Osteoblast (primary cell): ENCODE results near the gene DSTYK. TPM values are rescaled to one million over a fixed set of nuclear protein-coding genes. Genes with fewer than 3 reads are reported as not detected.

Experiments
- DNase-seq: peaks from one replicate; pipeline ENCODE4 v3.0.0; 2011; ENCODE audit warnings: low spot score, mixed read lengths; ENCODE audit not compliant: insufficient read length; ENCODE audit errors: missing footprints
- H2AFZ ChIP-seq: 2 replicates; pipeline ENCODE4 v1.6.0; 2011; ENCODE audit warnings: mild to moderate bottlenecking, low read length
- H3K27ac ChIP-seq: 2 replicates; pipeline ENCODE4 v1.5.1; 2011; ENCODE audit warnings: mild to moderate bottlenecking, low read depth, low read length, moderate library complexity
- H3K27me3 ChIP-seq: 2 replicates; pipeline ENCODE4 v1.6.0; 2012; ENCODE audit warnings: mild to moderate bottlenecking, control low read depth, inconsistent platforms, low read length, moderate library complexity; ENCODE audit not compliant: insufficient read depth
- H3K36me3 ChIP-seq: 2 replicates; pipeline ENCODE4 v1.5.1; 2011; ENCODE audit warnings: mild to moderate bottlenecking, low read length, control low read depth, moderate library complexity; ENCODE audit not compliant: insufficient read depth
- H3K4me1 ChIP-seq: 2 replicates; pipeline ENCODE4 v1.5.1; 2011; ENCODE audit warnings: mild to moderate bottlenecking, low read length, control low read depth, moderate library complexity; ENCODE audit not compliant: insufficient read depth
- H3K4me2 ChIP-seq: 2 replicates; pipeline ENCODE4 v1.6.0; 2011; ENCODE audit warnings: mild to moderate bottlenecking, low read length; ENCODE audit not compliant: insufficient read depth
- H3K4me3 ChIP-seq: fragments of 200-600 bp; sonication (generic); 3 replicates; pipeline ENCODE4 v1.5.1; 2012; ENCODE audit warnings: mild to moderate bottlenecking, low read length, inconsistent platforms; ENCODE audit not compliant: insufficient read depth
- H3K79me2 ChIP-seq: 2 replicates; pipeline ENCODE4 v1.6.0; 2012; ENCODE audit warnings: mild to moderate bottlenecking, low read length, control low read depth, inconsistent platforms; ENCODE audit not compliant: insufficient read depth
- H3K9me3 ChIP-seq: 2 replicates; pipeline ENCODE4 v1.5.1; 2011; ENCODE audit warnings: low read depth, low read length, control low read depth
- H4K20me1 ChIP-seq: 2 replicates; pipeline ENCODE4 v1.6.0; 2012; ENCODE audit warnings: mild to moderate bottlenecking, low read length, control low read depth; ENCODE audit not compliant: insufficient read depth
- CTCF ChIP-seq: IDR thresholded peaks from 2 replicates; pipeline ENCODE4 v1.5.1; 2011; ENCODE audit warnings: mild to moderate bottlenecking, low read depth, low read length, moderate library complexity; ENCODE audit errors: extremely low read depth
- total RNA-seq: library from RNA; depleted of rRNA; stranded (reverse); fragments of >200 nt; gene quantifications from 2 replicates; pipeline ENCODE4 v1.2.3, GENCODE V29; 2012

Gene DSTYK
- total RNA-seq, 1 donor, result 18.1 TPM

- Histone ChIP-seq H3K79me2 (no peaks in the 10 kb centered on the region), H2AFZ (peak overlapping the region; percentile 77), H3K4me3 (no peak overlapping the region), H3K4me1 (peaks cover 18% of the 10 kb centered on the region), H3K27ac (no peak overlapping the region), H3K27me3 (no peaks in the 10 kb centered on the region), H3K36me3 (no peaks in the 10 kb centered on the region), H3K4me2 (no peak overlapping the region), H4K20me1 (no peaks in the 10 kb centered on the region), H3K9me3 (no peaks in the 10 kb centered on the region)
- DNase-seq, result peak; percentile 95
- TF ChIP-seq CTCF, result peak; percentile 95
Observed at GRCh38 chr1:205255941-205256780, 44.7 kb upstream of the DSTYK start.

GRCh38 chr1:205251576-205251975 is 40.1 kb upstream of the DSTYK start:
- Histone ChIP-seq H2AFZ (no peak overlapping the region), H3K27ac (no peak overlapping the region), H3K36me3 (no peaks in the 10 kb centered on the region), H3K79me2 (no peaks in the 10 kb centered on the region), H3K9me3 (no peaks in the 10 kb centered on the region), H3K4me1 (peaks cover 3% of the 10 kb centered on the region), H4K20me1 (no peaks in the 10 kb centered on the region), H3K4me2 (no peak overlapping the region), H3K4me3 (no peak overlapping the region), H3K27me3 (no peaks in the 10 kb centered on the region)
- peak; percentile 29 for DNase-seq
- TF ChIP-seq CTCF, result no peak

GRCh38 chr1:205250699-205251098 is 39.2 kb upstream of the DSTYK start:
- Histone ChIP-seq H3K79me2 (no peaks in the 10 kb centered on the region), H3K4me2 (no peak overlapping the region), H3K4me1 (peaks cover 3% of the 10 kb centered on the region), H4K20me1 (no peaks in the 10 kb centered on the region), H3K27ac (no peak overlapping the region), H3K36me3 (no peaks in the 10 kb centered on the region), H3K4me3 (no peak overlapping the region), H3K27me3 (no peaks in the 10 kb centered on the region), H2AFZ (no peak overlapping the region), H3K9me3 (no peaks in the 10 kb centered on the region)
- TF ChIP-seq CTCF, result no peak
- DNase-seq, result peak; percentile 22

GRCh38 chr1:205249651-205250050 is 38.1 kb upstream of the DSTYK start:
- no peak overlapping the region for H3K27ac ChIP-seq
- TF ChIP-seq CTCF, result no peak
- H2AFZ ChIP-seq, result no peak overlapping the region
- no peaks in the 10 kb centered on the region for H3K79me2 ChIP-seq
- peaks cover 3% of the 10 kb centered on the region for H3K4me1 ChIP-seq
- peak; percentile 52 for DNase-seq
- H3K36me3 ChIP-seq, result no peaks in the 10 kb centered on the region
- H3K4me3 ChIP-seq, result no peak overlapping the region
- H4K20me1 ChIP-seq, result no peaks in the 10 kb centered on the region
- no peaks in the 10 kb centered on the region for H3K9me3 ChIP-seq
- no peaks in the 10 kb centered on the region for H3K27me3 ChIP-seq
- no peak overlapping the region for H3K4me2 ChIP-seq
